ENCODE measurements around the gene MYO1D.
A peak's percentile ranks its signal among the peaks of the same experiment; 100 is the strongest.

Gene MYO1D

GRCh38 chr17:32609884-32610650, 266.9 kb downstream of the MYO1D start:
- no peak for DNase-seq

- DNase-seq, result peak; percentile 61
Measured at GRCh38 chr17:32609085-32609484, 267.8 kb downstream of the MYO1D start.

GRCh38 chr17:32608267-32608666, 268.7 kb downstream of the MYO1D start:
- DNase-seq, result no peak

- no peak for DNase-seq
Measured at GRCh38 chr17:32604966-32605365, 272.0 kb downstream of the MYO1D start.

- no peak for DNase-seq
Measured at GRCh38 chr17:32602396-32602795, 274.5 kb downstream of the MYO1D start.

GRCh38 chr17:32601866-32602265, 275.1 kb downstream of the MYO1D start:
- no peak for DNase-seq

GRCh38 chr17:32596628-32597027, 280.3 kb downstream of the MYO1D start:
- no peak for DNase-seq

- no peak for DNase-seq
Measured at GRCh38 chr17:32596206-32596605, 280.7 kb downstream of the MYO1D start.

GRCh38 chr17:32593003-32593402, 283.9 kb downstream of the MYO1D start:
- DNase-seq, result no peak

- no peak for DNase-seq
Measured at GRCh38 chr17:32591405-32591804, 285.5 kb downstream of the MYO1D start.

GRCh38 chr17:32590974-32591373, 285.9 kb downstream of the MYO1D start:
- no peak for DNase-seq

GRCh38 chr17:32588982-32589381, 287.9 kb downstream of the MYO1D start:
- no peak for DNase-seq

- no peak for DNase-seq
Measured at GRCh38 chr17:32588135-32588534, 288.8 kb downstream of the MYO1D start.

- no peak for DNase-seq
Measured at GRCh38 chr17:32586666-32587065, 290.3 kb downstream of the MYO1D start.

GRCh38 chr17:32584792-32585191, 292.1 kb downstream of the MYO1D start:
- no peak for DNase-seq

GRCh38 chr17:32583053-32583452, 293.9 kb downstream of the MYO1D start:
- no peak for DNase-seq

GRCh38 chr17:32575852-32576251, 301.1 kb downstream of the MYO1D start:
- DNase-seq, result peak; percentile 12

- no peak for DNase-seq
Measured at GRCh38 chr17:32570081-32570396, 306.9 kb downstream of the MYO1D start.

- DNase-seq, result no peak
Measured at GRCh38 chr17:32569171-32570080, 307.5 kb downstream of the MYO1D start.

- no peak for DNase-seq
Measured at GRCh38 chr17:32568705-32569104, 308.2 kb downstream of the MYO1D start.

- DNase-seq, result no peak
Measured at GRCh38 chr17:32567511-32567910, 309.4 kb downstream of the MYO1D start.

- DNase-seq, result no peak
Measured at GRCh38 chr17:32567086-32567485, 309.8 kb downstream of the MYO1D start.

GRCh38 chr17:32566303-32566702, 310.6 kb downstream of the MYO1D start:
- no peak for DNase-seq

GRCh38 chr17:32565401-32565800, 311.5 kb downstream of the MYO1D start:
- DNase-seq, result no peak

Measured in central memory CD4-positive, alpha-beta T cell (primary cell).